K562 (cell line): ENCODE results near the gene PSORS1C1.

Experiments used
- MAFK ChIP-seq: IDR thresholded peaks from 2 replicates; pipeline ENCODE4 v1.6.1; 2011; ENCODE audit warnings: low read length, improper control_type of control experiment
- MYC ChIP-seq, 2 experiments: fragments of 250-450 bp in 1 of 2; sonication (Bioruptor Pico) in 1 of 2; IDR thresholded peaks; 2 replicates each; pipeline versions ENCODE4 v1.5.1 to v1.6.1; 2012 to 2021; ENCODE audit warnings: low read depth in 2 of 2, borderline replicate concordance in 1 of 2, improper control_type of control experiment in 1 of 2, low read length in 1 of 2, mild to moderate bottlenecking in 1 of 2, moderate library complexity in 1 of 2
- STAT5B ChIP-seq: fragments of 250-450 bp; sonication (Bioruptor Pico); IDR thresholded peaks from 2 replicates; pipeline ENCODE4 v1.8.0; 2021; ENCODE audit warnings: mild to moderate bottlenecking, inconsistent platforms
- TF ChIP-seq, protein P1 (sequence below): sonication (generic); formaldehyde crosslinking; IDR thresholded peaks from 2 replicates; pipeline ENCODE4 v1.8.1; 2022; ENCODE audit warnings: missing genetic modification reagents
- TF ChIP-seq, protein P2 (sequence below): fragments of 450-650 bp; IDR thresholded peaks from 2 replicates; pipeline ENCODE4 v1.6.1; 2017; ENCODE audit warnings: mild to moderate bottlenecking, moderate library complexity

DNA sequence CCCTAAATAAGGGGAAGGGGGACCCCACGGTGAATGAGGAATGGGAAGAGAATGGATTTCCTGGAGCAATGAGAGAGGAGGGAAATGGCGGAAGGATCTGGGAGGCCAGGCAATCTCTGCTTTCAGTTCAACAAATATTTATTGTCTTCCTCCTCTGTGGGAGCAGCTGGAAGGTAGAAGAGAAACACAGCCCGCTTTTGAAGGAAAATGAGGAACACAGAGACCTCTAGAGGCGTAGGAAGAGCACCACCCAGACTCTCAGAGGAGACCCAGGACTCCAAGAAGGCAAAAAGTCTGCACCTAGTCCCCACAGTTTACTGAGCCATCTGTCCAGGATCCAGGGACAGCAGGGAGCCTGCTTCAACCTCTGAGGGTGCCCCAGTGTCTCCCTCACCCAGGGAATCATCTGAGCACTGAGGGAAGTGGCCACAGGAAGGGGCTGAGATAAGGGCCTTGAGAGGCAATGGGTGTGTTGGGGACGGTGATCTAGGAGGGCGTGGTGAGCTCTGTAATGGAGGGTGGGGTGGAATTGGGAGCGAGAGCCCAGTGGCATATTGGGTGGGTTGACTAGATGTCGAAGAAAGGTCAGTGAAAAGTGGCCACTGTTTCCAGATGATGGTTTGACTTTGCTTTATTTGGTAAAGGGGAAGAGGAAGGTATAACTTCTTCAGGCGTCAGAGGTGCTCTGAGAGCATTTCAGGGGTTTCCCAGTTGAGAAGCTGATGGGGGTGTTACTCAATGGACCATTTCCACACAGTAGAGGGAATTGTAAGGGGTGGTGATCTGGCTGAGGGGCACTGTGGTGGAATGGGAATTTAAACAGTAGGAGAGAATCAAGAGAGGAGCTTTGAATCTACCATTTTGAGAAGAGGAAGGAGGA, 610 bp downstream of the PSORS1C1 start:
- TF ChIP-seq, protein P1, sequence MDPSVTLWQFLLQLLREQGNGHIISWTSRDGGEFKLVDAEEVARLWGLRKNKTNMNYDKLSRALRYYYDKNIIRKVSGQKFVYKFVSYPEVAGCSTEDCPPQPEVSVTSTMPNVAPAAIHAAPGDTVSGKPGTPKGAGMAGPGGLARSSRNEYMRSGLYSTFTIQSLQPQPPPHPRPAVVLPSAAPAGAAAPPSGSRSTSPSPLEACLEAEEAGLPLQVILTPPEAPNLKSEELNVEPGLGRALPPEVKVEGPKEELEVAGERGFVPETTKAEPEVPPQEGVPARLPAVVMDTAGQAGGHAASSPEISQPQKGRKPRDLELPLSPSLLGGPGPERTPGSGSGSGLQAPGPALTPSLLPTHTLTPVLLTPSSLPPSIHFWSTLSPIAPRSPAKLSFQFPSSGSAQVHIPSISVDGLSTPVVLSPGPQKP (CRISPR knock-in tag) = no peak
- TF ChIP-seq MYC (IDR thresholded peaks at IDR 0.05; ENCODE audit: low read depth, low read length) (no peak), MYC (CRISPR knock-in tag; IDR thresholded peaks at IDR 0.05; ENCODE audit: borderline replicate concordance, low read depth) (no peak), STAT5B (no peak), MAFK (no peak)
- TF ChIP-seq, protein P2, sequence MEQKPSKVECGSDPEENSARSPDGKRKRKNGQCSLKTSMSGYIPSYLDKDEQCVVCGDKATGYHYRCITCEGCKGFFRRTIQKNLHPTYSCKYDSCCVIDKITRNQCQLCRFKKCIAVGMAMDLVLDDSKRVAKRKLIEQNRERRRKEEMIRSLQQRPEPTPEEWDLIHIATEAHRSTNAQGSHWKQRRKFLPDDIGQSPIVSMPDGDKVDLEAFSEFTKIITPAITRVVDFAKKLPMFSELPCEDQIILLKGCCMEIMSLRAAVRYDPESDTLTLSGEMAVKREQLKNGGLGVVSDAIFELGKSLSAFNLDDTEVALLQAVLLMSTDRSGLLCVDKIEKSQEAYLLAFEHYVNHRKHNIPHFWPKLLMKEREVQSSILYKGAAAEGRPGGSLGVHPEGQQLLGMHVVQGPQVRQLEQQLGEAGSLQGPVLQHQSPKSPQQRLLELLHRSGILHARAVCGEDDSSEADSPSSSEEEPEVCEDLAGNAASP = no peak
